Hematopoietic multipotent progenitor cell treated with erythropoietin and hydrocortisone succinate and interleukin-3 and kit ligand, for 6 days (in vitro differentiated cells): ENCODE results near the gene IFNL3.

Experiments used
- DNase-seq: peaks from one replicate; pipeline ENCODE4 v3.0.0-alpha.2; 2015

The IFNL3 gene

GRCh38 chr19:39212375-39212742 lies 32.4 kb downstream of the IFNL3 start:
- DNase-seq: peak; percentile 72

GRCh38 chr19:39211731-39212374 lies 33.0 kb downstream of the IFNL3 start:
- DNase-seq: no peak

GRCh38 chr19:39209196-39209595 lies 35.6 kb downstream of the IFNL3 start:
- DNase-seq: no peak

- DNase-seq: no peak
These were observed 36.5 kb downstream of the IFNL3 start for GRCh38 chr19:39208175-39208795.

GRCh38 chr19:39207293-39207836 lies 37.4 kb downstream of the IFNL3 start:
- no peak for DNase-seq

DNA sequence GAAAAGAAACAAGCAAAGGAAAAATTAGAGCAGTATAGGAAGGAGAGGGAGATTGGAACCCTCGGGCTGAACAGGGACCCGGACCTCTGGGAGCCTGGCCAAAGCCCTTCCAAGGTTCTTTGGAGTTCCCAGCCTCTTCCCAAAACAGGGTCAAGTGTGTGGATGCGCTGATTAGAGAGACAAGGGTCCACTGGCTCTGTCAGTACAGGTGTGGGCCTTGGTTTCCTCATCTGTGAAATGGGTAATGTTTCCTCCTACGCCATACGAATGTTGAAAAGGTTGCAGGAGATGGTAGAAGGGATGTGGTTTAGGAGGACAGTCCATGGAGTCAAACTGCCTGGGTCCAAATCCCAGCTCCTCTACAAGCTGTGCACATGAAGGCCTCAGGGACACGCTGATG lies 38.7 kb downstream of the IFNL3 start:
- no peak for DNase-seq

GRCh38 chr19:39205449-39205764 lies 39.4 kb downstream of the IFNL3 start:
- no peak for DNase-seq

DNA sequence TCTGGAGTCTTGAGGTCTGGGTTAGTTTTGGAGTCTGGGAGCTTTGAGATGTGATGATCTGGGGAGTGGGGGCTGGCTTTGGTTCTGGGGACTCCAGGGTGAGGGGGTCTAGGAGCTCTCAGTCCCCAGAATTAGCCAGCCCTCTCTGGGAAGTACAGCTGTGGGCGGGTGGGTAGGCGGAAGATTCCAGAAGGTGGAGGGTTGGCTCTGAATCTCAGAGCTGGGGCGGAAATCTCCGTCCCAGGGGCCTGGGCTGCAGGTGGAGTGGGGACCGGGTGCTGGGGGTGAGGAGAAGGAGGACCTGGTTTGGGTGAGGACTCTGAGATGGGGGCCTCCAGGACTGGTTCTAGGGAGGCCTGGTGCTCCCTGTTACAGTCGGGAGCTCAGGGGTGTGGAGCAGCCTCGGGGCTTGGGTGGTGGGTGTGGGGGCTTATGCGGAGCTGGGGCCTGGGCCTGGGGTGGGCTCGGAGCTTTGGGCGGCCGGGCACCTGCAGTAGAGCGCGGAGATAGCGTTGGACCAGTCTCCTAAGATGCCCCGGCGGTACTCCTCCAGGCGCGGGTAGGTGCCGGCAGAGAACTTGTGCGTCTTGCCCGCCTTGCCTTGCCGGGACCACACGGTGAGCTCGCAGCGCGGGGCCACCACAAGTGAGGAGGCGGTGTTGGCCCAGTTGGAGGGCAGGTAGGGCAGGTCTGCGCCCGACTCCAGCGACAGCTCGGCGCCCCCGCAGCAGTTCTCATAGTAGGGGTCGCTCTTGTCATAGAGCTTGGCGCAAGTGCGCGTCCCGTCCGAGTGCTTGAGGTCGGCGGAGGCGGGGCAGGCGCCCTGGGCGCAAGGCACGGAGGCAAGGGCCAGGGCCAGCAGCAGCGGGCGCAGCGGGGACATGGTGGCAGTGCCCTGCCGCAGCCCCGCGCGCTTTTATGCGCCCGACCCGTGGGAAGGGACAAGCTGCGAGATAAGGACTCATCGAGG lies 41.1 kb downstream of the IFNL3 start, which contains the start of gene SYCN:
Gene SYCN, minus strand, starts transcription at position 892 of the 970 bp plus-strand sequence. Its CDS starts 9 bp downstream, at position 883.
- DNase-seq: no peak

DNA sequence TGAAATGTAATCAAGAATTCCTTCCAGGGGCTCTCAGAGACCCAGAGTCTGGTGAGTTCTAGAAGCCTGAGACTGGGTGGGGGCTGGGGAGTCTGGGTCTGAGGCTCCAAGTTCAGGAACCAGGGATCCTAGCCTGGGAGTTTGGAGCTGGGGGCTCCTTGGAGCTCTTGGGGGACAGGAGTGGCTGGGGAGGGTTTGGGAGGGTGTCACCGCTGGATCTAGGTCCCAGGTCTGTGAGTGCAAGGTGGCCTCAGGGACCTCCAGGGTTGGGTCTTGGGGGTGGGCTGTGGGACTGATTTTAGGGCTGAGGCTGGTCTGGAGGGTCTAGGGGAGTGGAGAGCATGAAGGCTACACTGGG lies 41.8 kb downstream of the IFNL3 start:
- no peak for DNase-seq

GRCh38 chr19:39200803-39201115 lies 44.0 kb downstream of the IFNL3 start:
- no peak for DNase-seq

- DNase-seq: no peak
These were observed 44.6 kb downstream of the IFNL3 start for GRCh38 chr19:39200066-39200802.

- DNase-seq: no peak
These were observed 45.8 kb downstream of the IFNL3 start for GRCh38 chr19:39199025-39199424.

GRCh38 chr19:39197808-39198207 lies 47.0 kb downstream of the IFNL3 start:
- DNase-seq: no peak

GRCh38 chr19:39196860-39197562 lies 47.8 kb downstream of the IFNL3 start, which contains the start of gene NCCRP1:
Gene NCCRP1, plus strand, starts transcription at chr19:39196964. Its CDS starts 19 bp downstream, at chr19:39196983.
- DNase-seq: no peak

DNA sequence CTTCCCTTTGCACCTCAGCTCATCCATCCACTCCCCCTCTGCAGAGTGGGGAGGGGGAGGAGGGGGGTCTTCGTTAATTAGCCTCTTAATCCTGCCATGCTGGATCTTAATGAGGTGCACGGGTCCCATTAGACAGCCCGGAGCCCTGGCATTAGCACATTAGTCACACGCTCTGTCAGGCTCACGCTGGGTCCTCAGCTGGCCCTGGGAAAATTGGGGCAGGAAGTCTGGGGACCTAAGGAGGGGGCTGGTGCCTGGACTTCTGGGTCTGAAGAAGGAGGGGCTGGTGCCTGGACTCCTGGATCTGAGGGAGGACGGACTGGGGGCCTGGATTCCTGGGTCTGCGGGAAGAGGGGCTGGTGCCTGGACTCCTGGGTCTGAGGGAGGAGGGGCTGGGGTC lies 48.5 kb downstream of the IFNL3 start:
- no peak for DNase-seq

- DNase-seq: no peak
These were observed 49.1 kb downstream of the IFNL3 start for GRCh38 chr19:39195755-39196154.

GRCh38 chr19:39194832-39195542 lies 49.8 kb downstream of the IFNL3 start:
- DNase-seq: no peak

GRCh38 chr19:39193803-39194202 lies 51.0 kb downstream of the IFNL3 start:
- no peak for DNase-seq
